Measurements from ENCODE around the gene SMTNL2.

- no peak for TF ChIP-seq CHD1 (IDR thresholded peaks at IDR 0.05; ENCODE audit: low read depth, low read length)
- TF ChIP-seq POLR2A (IDR thresholded peaks at IDR 0.05; ENCODE audit: low read depth, low read length) = no peak
- TF ChIP-seq CTCF (conservative IDR thresholded peaks at IDR 0.05; ENCODE audit: low read depth, low read length) = no peak
- TF ChIP-seq FOS (IDR thresholded peaks at IDR 0.05; ENCODE audit: low read depth, low read length) = no peak
- TF ChIP-seq SMC3 (IDR thresholded peaks at IDR 0.05; ENCODE audit: low read depth, low read length) = no peak
- no peak for TF ChIP-seq USF2 (IDR thresholded peaks at IDR 0.05; ENCODE audit: low read depth, low read length)
- TF ChIP-seq RFX5 (IDR thresholded peaks at IDR 0.05; ENCODE audit: low read depth, low read length) = no peak
These were observed 8.7 kb downstream of the SMTNL2 start for GRCh38 chr17:4593021-4593421.

Measured in IMR-90 (cell line).